HFFc6 (cell line): Measurements from ENCODE around the gene AKR7A3. TPM values are rescaled to one million over a fixed set of nuclear protein-coding genes. Genes with fewer than 3 reads are reported as not detected.

ENCODE experiments used
- DNase-seq: peaks from one replicate; pipeline ENCODE4 v3.0.0-alpha.2; 2018
- H3K27ac Mint-ChIP-seq: 2 replicates; pipeline ENCODE4 v1.8.0; 2020; ENCODE audit warnings: mild to moderate bottlenecking, mixed read lengths
- H3K27me3 Mint-ChIP-seq: 2 replicates; pipeline ENCODE4 v1.8.0; 2021; ENCODE audit warnings: mild to moderate bottlenecking, moderate library complexity, mixed read lengths; ENCODE audit not compliant: insufficient read depth
- H3K36me3 Mint-ChIP-seq: 2 replicates; pipeline ENCODE4 v1.8.0; 2021; ENCODE audit warnings: low read depth, mixed read lengths
- H3K4me1 Mint-ChIP-seq: 2 replicates; pipeline ENCODE4 v1.8.0; 2020; ENCODE audit warnings: low read depth, mixed read lengths
- H3K4me3 Mint-ChIP-seq: 2 replicates; pipeline ENCODE4 v1.8.0; 2020; ENCODE audit warnings: mild to moderate bottlenecking, moderate library complexity, mixed read lengths
- H3K9me3 Mint-ChIP-seq: 2 replicates; pipeline ENCODE4 v1.8.0; 2020; ENCODE audit warnings: mild to moderate bottlenecking, mixed read lengths
- CTCF ChIP-seq: fragments of 200-600 bp; sonication (generic); IDR thresholded peaks from 2 replicates; pipeline ENCODE4 v1.5.0; 2021; ENCODE audit warnings: antibody characterized with exemption, mild to moderate bottlenecking
- total RNA-seq, 6 experiments: library from RNA; stranded (reverse); fragmentation: NEBNext Ultra II Directional; extraction: Animal tissue kit (Norgen Biotek cat#: 25700); gene quantifications; 2 replicates in 1 of 6; 3 replicates in 5 of 6; pipeline ENCODE4 v1.2.3, GENCODE V29; 2021

AKR7A3 gene
- total RNA-seq, 6 experiments from 2014 or later = 0.12 to 0.46 (median 0.27) TPM; not detected in 1

GRCh38 chr1:19325368-19325957 lies 36.9 kb upstream of the AKR7A3 start:
- no peaks in the 10 kb centered on the region for H3K9me3 Mint-ChIP-seq
- no peak for DNase-seq
- H3K36me3 Mint-ChIP-seq = no peaks in the 10 kb centered on the region
- no peaks in the 10 kb centered on the region for H3K4me1 Mint-ChIP-seq
- TF ChIP-seq CTCF = no peak
- H3K27me3 Mint-ChIP-seq = peaks cover 21% of the 10 kb centered on the region
- H3K27ac Mint-ChIP-seq = no peak overlapping the region
- H3K4me3 Mint-ChIP-seq = no peak overlapping the region

- Mint-ChIP-seq H3K36me3 (no peaks in the 10 kb centered on the region), H3K27me3 (peaks cover 17% of the 10 kb centered on the region), H3K4me1 (no peaks in the 10 kb centered on the region), H3K4me3 (no peak overlapping the region; the same call in 1 of the 2 replicates), H3K9me3 (no peaks in the 10 kb centered on the region), H3K27ac (no peak overlapping the region)
- TF ChIP-seq CTCF = no peak
- no peak for DNase-seq
Measured at GRCh38 chr1:19324665-19324990, 36.1 kb upstream of the AKR7A3 start.

GRCh38 chr1:19323987-19324664 lies 35.6 kb upstream of the AKR7A3 start:
- Mint-ChIP-seq H3K27me3 (peaks cover 17% of the 10 kb centered on the region), H3K36me3 (peaks cover 3% of the 10 kb centered on the region; the same call in 1 of the 2 replicates), H3K27ac (no peak overlapping the region), H3K4me3 (no peak overlapping the region; the same call in 1 of the 2 replicates), H3K9me3 (no peaks in the 10 kb centered on the region), H3K4me1 (peaks cover 2% of the 10 kb centered on the region)
- DNase-seq = no peak
- TF ChIP-seq CTCF = no peak

GRCh38 chr1:19322481-19322880 lies 33.9 kb upstream of the AKR7A3 start:
- Mint-ChIP-seq H3K27me3 (peaks cover 10% of the 10 kb centered on the region), H3K4me1 (peaks cover 6% of the 10 kb centered on the region), H3K9me3 (no peaks in the 10 kb centered on the region), H3K4me3 (no peak overlapping the region), H3K36me3 (peaks cover 13% of the 10 kb centered on the region; the same call in 1 of the 2 replicates), H3K27ac (no peak overlapping the region)
- no peak for TF ChIP-seq CTCF
- DNase-seq = no peak

- H3K4me3 Mint-ChIP-seq = no peak overlapping the region
- no peak for DNase-seq
- peaks cover 13% of the 10 kb centered on the region; the same call in 1 of the 2 replicates for H3K36me3 Mint-ChIP-seq
- H3K9me3 Mint-ChIP-seq = no peaks in the 10 kb centered on the region
- no peak overlapping the region for H3K27ac Mint-ChIP-seq
- peaks cover 11% of the 10 kb centered on the region for H3K27me3 Mint-ChIP-seq
- no peak for TF ChIP-seq CTCF
- H3K4me1 Mint-ChIP-seq = peaks cover 10% of the 10 kb centered on the region
Measured at GRCh38 chr1:19321071-19321470, 32.5 kb upstream of the AKR7A3 start.
